ENCODE data around the gene NRXN3.

NRXN3 gene

DNA sequence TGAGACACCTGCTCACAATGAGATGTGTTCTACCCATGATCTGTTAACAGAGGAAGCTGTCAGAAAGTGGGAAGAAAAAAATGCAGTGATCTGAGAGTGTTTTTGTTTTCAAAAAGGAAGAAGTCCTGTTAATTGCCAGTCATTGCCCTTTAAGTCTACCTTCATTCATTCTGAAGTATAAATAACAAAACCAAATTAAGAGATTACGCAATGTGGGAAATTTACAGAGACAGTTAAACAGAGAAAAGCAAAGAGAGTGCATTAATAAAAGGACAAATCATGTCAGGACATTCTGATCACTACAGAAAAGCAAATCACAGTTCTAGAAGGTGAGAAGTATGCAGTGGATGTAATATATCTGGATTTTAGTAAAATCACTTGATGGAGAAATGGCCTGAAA lies 154.2 kb downstream of the NRXN3 start:
- no peak for DNase-seq

DNA sequence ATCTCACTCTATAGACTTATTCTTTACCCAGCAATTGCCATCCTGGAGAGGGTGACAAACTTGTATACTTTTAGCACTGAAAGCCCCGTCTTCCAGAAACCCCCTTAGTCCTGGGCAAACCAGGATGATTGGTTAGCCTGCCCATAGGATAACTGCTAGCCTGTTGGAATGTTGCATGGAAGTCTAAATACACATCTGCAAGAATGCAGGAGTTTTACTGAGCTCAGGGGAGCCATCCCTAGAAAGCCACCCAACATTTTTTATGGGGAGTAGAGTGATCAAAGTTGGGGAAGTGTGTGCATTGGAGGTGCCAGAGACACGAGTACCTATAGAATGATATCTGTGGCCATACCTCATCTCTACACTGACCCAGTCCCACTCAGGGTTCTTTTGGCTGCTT lies 155.7 kb downstream of the NRXN3 start:
- no peak for DNase-seq

DNA sequence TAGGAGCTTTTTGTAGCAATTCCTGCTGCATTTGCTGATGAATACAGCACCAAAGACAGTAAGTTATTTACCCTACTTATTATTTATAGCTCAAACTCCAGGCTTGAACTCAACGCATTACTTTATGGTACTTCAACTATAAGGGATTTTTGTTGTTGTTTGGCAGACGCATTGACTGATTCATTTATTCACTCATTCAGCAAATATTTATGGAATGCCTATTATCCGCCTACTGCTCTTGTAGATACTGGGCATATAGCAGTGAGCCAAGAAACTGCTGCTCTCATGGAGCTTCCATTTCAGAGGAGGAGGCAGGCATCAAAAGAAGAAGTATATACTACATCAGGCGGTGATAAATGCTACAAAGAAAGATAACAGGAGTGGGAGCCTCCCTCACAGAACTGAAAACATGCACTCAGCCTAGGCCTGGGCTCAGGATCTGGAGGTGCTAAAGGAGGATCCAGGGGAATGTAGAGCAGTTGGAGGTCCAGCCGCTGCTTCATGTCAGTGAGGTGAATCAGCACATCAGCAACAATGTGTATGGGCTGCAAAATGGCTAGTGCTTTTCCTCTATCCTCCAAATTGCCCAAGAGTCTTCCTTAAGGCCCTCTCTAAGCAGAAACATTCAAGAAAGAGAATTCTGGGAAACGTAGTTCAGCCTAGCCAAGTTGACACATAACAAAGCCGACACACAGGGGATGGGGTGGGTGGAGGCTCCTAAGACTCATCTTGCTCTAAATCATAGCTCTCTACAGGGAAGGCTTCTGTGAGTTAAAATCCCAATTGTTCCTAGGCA lies 157.5 kb downstream of the NRXN3 start:
- DNase-seq, result no peak

DNA sequence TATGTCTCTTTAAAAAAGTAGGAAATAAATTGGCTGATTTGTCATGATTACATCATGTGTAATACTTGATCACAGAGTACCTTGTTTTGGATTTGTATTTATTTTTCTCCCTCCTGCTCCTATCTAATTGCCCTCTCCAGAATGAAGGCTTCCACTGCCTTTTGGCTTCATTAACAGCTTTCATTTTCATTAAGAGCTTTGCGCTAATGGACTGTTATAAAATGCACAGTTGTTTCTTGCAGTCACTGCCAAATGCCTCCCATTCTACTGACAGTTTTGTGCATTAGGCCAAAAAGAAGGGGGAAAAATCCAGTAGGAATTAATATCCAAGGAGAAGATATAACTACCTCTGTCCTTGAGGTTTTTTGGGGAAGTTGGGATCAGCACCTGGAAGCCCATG lies 159.2 kb downstream of the NRXN3 start:
- no peak for DNase-seq

DNA sequence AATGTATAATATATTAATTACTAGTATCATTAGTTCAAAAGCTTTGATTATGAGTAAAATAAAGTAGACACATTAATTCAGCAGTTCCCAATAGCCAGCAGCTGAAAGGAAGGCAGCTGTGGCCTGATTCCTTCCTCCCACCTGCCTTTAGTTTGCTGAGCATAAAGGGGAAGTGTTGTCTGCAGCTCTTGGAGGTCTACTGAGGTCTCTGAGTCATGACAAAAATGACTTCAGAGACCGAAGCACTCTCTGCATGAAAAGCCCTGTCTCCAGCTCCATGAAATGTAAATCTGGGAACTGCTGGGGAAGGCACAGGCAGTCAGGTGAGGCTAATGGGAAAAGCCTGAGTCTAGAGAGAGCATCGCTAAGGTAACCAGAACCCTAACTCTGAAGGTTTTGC lies 165.4 kb downstream of the NRXN3 start:
- DNase-seq, result no peak

DNA sequence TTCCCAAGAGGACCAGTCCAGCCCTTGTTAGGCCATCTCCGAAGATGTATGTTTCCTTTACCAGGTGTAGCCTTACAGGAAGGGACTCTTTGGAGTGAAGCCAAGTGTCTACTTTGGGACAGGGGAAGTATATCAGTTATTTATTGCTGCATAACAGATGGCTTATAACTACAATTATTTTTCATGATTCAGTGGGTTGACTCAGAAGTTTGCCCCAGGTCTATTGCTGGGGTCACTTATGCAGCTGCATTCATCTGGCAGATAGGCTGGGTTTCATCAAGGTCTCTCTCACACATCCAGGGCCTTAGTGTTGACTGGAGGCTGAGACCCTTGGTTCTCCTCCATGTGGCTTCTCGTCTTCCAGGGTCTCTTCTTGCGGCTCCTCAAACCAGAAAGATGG lies 170.1 kb downstream of the NRXN3 start:
- DNase-seq, result no peak

DNA sequence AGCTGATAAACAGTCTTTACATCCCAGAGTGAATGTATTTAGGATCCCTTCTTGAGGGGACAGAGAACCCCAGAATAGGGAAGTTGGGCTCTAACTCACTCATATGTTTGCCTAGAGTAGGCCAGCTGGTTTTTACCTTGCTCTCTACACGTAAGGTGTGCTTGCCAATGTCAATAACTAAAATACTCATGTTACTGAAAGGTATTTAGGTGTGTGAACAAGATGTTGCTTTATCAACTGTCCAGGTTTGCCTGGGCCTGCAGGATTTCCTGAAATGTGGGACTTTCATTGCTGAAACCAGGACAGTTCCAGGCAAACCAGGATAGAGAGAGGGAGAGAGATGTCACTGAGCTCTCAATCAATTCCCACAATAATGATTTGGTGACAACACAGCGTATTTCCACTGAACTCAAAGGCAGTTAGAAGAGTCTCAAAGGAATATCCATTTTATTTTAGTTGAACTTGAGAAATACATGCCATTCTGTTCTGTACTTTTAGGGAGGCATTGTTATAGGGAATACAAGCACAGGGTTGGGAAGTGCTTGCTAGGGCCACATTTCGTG lies 171.7 kb downstream of the NRXN3 start:
- DNase-seq, result no peak

DNA sequence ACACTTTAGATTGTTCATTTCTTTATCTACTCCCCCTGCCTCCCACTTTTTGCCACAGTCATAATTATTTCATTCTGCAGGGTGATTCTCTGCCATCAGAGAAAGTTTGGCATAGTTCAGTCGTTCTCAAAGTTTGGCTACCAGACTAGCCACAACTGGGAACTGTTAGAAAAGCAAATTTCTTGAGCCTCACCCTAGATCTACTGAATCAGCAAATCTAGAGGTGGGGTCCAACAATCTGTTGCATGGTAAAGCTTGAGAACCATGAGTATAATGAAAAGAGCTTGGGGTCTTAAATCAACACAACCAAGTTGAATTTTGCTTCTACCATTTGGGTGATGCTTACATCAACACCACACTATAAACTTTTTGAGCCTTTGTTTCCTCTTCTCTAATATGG lies 172.7 kb downstream of the NRXN3 start:
- no peak for DNase-seq

DNA sequence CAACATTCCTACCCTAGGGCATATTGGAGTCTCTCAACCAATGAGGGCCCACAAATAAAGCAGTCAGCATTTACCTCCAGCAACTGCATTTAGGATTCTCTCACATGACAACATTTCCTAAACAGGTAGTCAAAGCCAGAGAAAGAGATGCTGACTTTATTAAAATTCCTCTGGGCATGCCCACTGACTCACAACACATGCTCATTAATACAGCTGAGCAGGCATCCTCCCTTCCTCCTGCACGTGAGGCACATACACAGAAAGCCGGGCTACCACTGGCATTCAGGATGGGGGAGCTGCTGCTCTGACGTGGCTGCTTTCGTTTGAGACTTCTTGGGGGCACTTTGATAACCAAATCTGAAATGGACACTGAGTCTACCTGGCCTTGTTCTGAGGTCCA lies 174.1 kb downstream of the NRXN3 start:
- no peak for DNase-seq

DNA sequence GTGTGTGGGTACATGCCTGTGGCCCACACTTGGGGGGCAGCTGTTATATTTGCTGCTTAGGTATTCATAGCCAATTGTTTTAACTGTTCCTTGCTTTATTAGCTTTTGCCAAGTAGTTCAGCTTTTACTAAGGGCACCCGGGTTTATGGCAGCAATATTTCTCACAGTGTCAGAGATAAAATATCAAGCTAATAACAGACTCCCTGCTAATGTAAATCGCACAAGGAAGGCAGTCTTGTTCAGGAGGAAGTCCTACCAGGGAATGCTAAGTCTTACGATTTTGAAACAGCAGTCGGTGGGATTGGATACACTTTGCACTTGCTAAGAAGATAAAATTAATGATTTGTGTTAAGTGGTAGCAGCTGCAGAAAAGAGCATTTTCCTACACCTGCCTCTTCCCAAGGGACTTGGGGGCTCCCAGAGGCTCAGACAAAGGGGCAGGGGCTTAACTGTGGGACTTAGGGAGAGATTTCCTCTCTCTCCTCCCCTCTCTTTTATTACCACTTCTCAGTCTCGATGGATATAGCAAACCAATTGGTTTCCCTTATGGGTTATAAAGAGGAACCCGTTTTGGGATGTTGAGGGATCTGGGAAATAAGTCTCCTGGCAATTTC lies 175.1 kb downstream of the NRXN3 start:
- DNase-seq, result no peak

DNA sequence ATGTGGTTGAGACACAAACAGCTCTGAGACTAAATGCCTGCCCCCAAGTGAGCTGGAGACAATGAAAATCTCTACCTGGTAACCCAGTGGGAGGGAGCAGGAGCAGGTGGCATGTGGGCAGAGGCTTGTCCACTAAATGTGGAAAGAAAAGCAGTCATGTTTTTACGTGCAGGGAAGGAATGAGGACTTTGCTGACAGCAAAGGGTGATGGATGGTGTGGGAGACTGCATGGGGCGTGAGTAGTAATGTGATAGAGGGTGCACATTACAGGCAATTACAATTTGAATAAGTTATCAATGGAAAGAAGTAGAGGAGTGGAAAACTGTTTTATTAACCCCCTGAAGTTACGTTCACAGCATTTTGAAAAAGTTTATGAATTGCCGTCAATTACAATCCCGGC lies 176.6 kb downstream of the NRXN3 start:
- DNase-seq, result no peak

DNA sequence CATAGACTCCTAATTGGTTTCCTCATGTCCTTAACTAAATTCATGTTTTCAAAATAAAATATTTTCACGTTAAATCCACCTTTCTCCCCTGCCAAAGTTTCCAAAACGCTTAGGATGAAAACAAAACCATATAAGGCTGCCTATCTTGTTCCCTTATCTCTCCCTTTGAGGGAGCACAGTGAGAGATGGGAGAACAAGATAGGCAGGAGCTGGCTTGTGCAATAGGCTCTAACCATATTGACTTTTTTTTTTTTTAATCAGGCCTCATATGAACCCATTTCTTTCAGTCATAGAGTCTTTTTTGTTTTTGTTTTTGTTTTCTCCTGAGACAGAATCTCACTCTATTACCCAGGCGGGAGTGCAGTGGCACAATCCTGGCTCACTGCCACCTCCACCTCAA lies 184.9 kb downstream of the NRXN3 start:
- DNase-seq, result no peak

DNA sequence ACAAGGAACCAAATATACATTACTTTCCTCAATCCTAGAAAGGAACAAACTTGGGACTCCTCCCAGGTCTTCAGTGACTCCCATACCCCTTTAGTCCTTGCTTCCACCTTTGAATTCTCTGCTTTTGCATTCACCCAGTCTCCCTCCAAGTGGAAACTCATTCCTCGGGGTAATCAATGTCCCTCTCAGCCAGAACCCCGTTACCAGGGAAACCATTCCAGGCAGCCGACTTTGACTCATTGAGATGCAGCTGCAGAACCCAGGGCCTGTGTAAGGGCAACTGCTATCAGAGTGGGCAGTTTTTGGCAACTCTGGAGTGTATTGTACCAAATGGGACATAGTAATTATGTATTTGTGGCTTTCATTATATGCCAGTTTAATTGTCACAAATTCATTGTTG lies 186.2 kb downstream of the NRXN3 start:
- no peak for DNase-seq

DNA sequence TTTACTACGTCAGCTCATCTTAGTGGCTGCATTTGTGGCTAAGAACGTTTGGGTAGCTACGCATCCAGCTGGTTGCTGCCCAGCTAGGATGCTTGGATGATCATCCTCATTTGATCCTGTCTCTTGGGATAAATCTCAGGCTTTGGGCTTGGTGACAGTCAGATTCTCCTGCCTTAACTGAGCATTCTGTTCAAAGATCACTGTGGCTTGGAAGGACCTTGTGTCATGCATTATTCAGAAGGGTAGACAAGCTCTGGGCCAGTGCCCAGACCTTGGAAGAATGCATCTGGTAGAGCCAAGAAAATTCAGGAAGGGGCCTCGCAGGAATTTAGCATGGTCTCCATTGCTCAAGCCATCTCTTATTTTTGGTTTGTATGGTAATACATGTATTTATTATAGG lies 188.4 kb downstream of the NRXN3 start:
- DNase-seq, result no peak

DNA sequence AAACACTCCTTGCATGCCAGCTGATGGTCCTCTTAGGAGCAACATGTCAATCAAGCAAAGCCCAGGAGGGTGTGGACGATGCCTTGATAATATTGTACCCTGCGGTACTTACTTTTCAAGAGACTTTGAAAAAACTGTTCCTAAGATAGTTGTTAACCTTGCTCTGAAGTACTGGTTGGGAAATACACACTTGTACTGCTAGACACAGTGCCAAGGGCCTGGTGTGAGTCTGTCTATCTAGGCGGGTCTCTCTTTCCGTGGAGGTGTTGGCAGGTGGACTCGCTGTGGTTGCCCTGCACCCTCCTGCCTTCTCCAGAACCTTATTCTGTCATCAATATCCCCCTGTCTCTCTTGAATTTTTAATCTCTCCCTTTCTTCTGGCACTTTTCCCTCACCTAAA lies 189.4 kb downstream of the NRXN3 start:
- DNase-seq, result no peak

DNA sequence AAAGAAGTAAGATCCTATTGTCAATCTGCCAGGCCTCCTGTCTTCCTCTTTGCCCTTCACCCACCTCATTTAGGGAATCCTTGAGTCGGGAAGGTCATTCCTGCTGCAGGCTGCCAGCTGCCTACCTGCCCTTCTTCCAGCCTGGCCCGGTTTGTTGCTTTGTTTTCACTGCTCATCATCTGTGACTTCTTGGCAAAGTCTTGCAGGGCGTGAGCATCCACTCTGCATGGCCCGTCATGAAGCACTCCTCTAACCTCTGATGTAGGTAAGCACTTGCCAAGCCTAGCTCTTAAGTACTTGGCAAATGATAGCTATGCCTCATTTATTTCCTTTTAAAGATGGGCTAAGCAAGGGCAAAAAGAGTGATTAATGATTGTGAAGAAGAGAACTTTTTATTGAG lies 192.8 kb downstream of the NRXN3 start:
- no peak for DNase-seq

DNA sequence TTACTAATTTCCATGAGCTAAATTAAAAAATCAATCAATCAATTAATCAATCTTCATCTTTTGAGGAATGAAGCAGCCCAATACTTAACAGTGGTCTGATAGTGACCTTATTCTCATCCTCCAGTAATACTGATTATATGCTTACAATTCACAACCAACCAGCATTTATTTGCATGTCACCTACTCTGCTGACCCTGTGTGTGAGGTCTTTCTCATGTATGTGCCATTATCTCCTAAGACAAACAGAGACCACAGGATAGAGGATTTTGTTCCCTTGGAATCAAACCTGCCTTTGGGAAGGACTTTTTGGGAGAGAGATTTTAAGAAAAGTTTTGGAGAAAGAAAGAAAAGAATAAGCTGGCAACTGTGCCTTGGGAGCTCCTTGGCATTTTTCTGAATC lies 197.2 kb downstream of the NRXN3 start:
- DNase-seq, result no peak

DNA sequence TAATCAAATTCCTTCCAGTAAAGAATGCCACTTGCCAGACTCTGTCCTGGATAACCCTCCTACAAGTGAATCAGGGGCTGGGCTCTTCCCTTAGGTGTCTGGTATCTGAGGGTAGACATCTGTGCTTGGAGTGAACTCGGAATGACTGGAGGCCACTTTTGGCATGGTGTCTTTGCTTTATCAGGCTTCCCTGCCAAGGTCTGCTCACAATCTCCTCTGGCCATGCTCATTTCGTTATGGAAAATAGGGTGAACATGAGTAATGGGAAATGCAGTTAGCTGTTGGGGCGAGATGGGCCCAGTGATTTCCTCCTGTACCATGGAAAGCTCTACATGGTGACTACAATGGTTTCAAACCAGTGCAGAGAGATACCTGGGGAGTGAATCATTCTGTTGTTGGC lies 212.9 kb downstream of the NRXN3 start:
- no peak for DNase-seq

DNA sequence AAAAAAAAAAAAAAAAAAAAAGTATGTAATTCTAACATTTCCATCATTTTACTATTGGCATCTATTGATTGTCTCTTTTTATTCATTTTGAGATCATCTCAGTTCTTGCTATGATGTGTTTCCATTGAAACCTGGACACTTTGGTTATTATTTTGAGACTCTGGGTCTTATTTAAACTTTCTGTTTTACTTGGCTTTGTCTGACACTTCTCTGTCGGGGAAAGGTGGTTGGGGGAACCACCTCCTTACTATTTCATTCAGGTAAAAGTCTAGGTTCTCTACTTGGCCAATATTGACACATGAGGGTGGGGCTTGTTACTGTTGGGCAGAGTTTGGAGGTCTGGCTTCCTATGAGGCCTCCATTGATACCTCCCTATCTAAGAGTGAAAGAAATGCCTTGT lies 228.0 kb downstream of the NRXN3 start:
- no peak for DNase-seq

DNA sequence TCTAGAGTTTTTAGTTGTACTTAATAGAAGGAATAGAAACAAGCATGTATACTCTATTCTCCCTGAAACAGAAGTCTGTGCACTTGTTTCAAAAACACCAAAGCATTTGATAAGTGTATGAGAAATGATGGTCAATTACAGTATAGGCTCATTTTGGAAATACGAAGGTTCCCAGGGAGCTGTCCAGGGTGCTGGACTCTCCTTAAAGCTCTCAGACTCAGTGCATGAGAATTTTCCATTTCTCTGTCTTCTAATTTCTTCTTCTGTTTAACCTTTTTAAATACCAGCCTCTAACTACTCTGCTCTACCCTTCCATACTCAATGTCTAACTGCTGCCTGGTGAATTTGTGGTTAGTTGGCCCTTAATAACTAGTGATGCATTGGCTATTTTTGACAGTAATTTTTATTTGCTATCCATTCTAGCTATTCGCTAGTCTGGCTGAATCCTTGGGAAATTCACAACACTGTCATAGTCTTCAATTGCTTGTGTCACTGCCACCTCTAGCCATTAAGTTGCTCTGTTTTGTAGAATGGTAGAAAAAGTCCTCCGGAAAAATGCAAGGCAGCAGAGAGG lies 229.2 kb downstream of the NRXN3 start:
- DNase-seq, result peak; percentile 8

DNA sequence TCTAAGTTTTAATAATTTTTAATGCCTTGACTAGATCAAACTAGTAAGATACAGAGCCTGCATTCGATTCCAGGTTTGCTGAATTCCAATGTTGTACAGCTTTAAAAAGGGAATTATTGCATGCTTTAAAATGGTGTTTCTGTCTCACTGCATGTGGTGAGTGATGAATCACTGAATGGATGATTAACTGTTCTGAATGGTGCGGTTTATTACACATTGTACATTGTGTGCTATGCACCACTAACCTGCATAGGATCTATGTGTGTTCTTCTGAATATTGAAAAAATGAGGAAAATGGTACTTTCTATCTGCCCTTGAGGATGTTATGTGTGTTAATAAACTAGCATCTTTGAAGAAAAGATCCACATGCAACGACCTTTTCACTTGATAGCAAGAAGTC lies 231.7 kb downstream of the NRXN3 start:
- DNase-seq, result peak; percentile 1

DNA sequence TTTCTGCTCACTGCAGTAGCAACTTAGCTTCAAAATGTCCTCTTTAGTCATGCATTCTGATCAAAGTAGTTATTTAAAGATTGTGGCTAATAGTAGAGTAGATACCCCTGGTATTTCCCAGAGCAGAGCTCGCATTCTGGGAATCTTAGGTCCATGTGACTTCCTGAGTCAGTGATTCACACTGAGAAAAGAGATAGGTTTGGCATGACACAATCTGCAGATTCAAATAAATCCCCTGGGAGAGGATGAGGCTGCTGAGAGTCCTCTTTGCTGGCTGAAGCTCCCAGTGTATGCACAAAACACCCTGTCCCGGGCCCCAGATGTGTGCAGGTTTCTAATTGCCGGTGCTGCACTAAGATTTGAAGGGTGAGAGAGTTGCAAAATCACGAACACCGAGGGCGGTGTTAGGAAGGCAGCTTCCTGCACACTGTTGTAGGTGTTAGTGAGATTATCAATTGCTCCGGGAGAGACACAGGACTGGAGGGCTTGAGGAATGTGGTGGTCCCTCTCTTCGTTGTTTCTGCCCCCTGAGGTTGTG lies 233.2 kb downstream of the NRXN3 start:
- DNase-seq, result peak; percentile 55

DNA sequence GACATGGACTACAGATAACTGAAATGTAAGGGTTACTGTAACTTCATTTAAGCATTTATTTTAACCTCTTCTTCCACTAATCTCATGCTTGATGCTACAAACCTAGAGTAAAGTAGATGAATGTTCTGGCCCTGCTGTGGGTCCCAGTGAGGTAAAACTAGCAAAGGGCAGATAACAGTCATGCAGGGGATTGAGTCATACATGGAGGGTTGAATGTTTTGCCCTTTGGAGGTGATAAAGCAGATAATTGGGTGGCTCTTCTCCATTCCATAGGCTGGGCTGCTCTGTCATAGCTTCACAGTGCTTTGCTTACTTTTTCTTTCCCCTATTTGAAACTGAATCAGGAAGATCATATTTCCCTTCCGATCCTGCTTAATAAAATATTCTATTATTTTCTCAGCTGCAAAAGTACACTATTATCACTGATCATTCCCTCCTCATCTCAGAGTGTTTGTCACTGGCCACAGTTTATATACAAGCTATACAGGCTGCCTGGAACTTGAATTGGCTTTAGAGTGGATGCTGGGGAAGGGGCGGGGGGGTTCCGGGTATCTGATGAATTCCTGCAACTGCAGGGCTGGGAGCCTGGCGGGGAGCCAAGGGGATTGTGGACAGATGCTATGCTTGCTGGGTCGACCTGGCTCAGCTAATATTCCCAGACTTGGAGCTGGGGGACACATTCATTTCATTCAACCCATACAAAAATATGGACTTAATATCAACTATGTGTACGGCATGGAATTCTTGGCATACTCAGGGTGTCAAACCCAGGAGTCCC lies 235.1 kb downstream of the NRXN3 start:
- DNase-seq, result no peak
